ENCODE data around the gene PTAR1. TPM values are rescaled to one million over a fixed set of nuclear protein-coding genes. Genes with fewer than 3 reads are reported as not detected.
A peak's percentile ranks its signal among the peaks of the same experiment; 100 is the strongest.

PTAR1 gene
- total RNA-seq, 2 donors from 2014 or later: 35.8 to 41.9 TPM

DNA sequence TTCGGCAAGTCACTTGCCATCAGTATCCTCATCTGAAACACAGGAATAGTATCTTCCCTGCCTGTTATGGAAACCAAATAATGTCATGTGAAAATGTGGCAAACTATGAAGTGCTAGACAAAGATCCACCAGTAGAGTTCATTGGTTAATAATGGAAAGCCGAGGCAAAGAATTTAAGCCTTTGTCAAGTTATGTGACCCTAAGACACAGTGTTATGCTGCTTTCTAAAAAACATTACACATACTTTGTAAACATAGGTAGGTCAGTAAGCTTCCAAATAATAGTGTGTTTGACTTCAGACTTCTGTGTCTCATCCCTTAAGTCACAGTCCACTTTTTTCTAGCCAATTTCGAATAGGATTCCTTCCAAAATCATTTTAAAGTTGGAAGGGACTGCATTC, 6.0 kb downstream of the PTAR1 start:
- H3K27me3 ChIP-seq: no peaks in the 10 kb centered on the region
- ATAC-seq (no peak), DNase-seq (no peak)
- WGBS, 2 donors: 85 to 86% methylated on average over 3 of the region's 3 CpGs
- no peak overlapping the region for H3K27ac ChIP-seq
- no peak overlapping the region for H3K4me3 ChIP-seq
- TF ChIP-seq CTCF (IDR thresholded peaks at IDR 0.05) (no peak), POLR2A (IDR thresholded peaks at IDR 0.05) (no peak)
- H3K36me3 ChIP-seq (replicated peaks in 1 of 2; ENCODE audit: insufficient read depth in 1 of 2, low read depth in 2 of 2): no peaks in the 10 kb centered on the region
- H3K4me1 ChIP-seq: peaks cover 58% of the 10 kb centered on the region
- no peaks in the 10 kb centered on the region for H3K9me3 ChIP-seq
- intact Hi-C loops (cut with DNase I): no loop called here

- H3K27me3 ChIP-seq: no peaks in the 10 kb centered on the region
- 65 to 66% methylated on average over 2 of the region's 2 CpGs for WGBS, 2 donors
- ATAC-seq (no peak), DNase-seq (no peak)
- intact Hi-C loops (cut with DNase I): no loop called here
- H3K9me3 ChIP-seq: no peaks in the 10 kb centered on the region
- peaks cover 0 to 1% of the 10 kb centered on the region in 2 donors for H3K36me3 ChIP-seq (replicated peaks in 1 of 2; ENCODE audit: insufficient read depth in 1 of 2, low read depth in 2 of 2)
- no peak overlapping the region for H3K4me3 ChIP-seq
- TF ChIP-seq POLR2A (IDR thresholded peaks at IDR 0.05): no peak
- H3K4me1 ChIP-seq: peaks cover 58% of the 10 kb centered on the region
- peak overlapping the region in 3 of 4 donors; percentile 6 to 33 (median 14) for H3K27ac ChIP-seq
Measured at GRCh38 chr9:69750085-69750484, 9.7 kb downstream of the PTAR1 start.

GRCh38 chr9:69748304-69748703, 11.5 kb downstream of the PTAR1 start:
- Histone ChIP-seq H3K9me3 (no peaks in the 10 kb centered on the region), H3K27me3 (no peaks in the 10 kb centered on the region), H3K4me1 (peaks cover 57% of the 10 kb centered on the region), H3K36me3 (replicated peaks in 1 of 2; ENCODE audit: insufficient read depth in 1 of 2, low read depth in 2 of 2) (peaks cover 0 to 1% of the 10 kb centered on the region in 2 donors), H3K27ac (peak overlapping the region in 2 of 4 donors; percentile 31 to 32), H3K4me3 (no peak overlapping the region)
- TF ChIP-seq POLR2A (IDR thresholded peaks at IDR 0.05): no peak
- TF ChIP-seq CTCF (IDR thresholded peaks at IDR 0.05): no peak
- DNase-seq (no peak), ATAC-seq (peak; percentile 35)
- intact Hi-C loops (cut with DNase I): no loop called here
- WGBS, 2 donors: 37 to 49% methylated on average over 2 of the region's 2 CpGs

DNA sequence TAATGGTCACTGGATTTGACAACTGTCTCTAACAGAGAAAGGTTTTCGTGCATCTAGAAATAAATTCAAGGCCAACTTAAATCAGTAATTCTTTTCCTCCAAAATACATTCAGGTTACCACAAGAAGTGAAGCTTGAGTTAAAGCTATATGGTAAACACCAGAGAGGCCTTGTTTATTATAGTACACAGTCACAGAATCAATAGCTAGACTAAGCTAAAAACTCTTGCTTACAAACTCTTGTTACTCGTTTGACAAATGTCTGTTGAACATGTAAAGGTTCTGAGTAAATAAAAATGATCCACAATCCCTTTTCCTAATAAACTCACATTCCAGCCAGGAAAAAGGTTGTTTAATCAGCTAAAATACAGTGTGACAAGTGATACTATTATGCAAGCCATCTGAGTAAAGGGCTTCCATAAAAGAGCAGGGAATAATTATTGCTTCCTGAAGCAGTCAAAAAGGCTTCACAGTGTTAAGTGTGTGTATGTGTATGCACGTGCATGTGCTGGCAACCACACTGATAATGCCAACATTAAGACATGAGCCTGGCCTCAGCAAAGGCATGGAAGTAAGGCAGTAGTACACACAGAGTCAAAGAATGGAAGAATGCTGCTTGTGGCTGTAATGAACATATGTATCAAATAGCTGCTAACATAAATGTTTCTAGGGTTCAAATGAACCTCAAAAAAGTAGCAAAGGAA, 12.8 kb downstream of the PTAR1 start:
- TF ChIP-seq CTCF (IDR thresholded peaks at IDR 0.05) (no peak), POLR2A (IDR thresholded peaks at IDR 0.05) (no peak)
- WGBS, 2 donors: 17 to 24% methylated on average over 3 of the region's 3 CpGs
- Histone ChIP-seq H3K27me3 (no peaks in the 10 kb centered on the region), H3K4me1 (peaks cover 53% of the 10 kb centered on the region), H3K36me3 (replicated peaks in 1 of 2; ENCODE audit: insufficient read depth in 1 of 2, low read depth in 2 of 2) (peaks cover 0 to 1% of the 10 kb centered on the region in 2 donors), H3K27ac (peak overlapping the region; percentile 17 to 32 (median 30)), H3K9me3 (no peaks in the 10 kb centered on the region), H3K4me3 (no peak overlapping the region)
- DNase-seq (no peak), ATAC-seq (no peak)
- intact Hi-C loops (cut with DNase I): no loop called here

DNA sequence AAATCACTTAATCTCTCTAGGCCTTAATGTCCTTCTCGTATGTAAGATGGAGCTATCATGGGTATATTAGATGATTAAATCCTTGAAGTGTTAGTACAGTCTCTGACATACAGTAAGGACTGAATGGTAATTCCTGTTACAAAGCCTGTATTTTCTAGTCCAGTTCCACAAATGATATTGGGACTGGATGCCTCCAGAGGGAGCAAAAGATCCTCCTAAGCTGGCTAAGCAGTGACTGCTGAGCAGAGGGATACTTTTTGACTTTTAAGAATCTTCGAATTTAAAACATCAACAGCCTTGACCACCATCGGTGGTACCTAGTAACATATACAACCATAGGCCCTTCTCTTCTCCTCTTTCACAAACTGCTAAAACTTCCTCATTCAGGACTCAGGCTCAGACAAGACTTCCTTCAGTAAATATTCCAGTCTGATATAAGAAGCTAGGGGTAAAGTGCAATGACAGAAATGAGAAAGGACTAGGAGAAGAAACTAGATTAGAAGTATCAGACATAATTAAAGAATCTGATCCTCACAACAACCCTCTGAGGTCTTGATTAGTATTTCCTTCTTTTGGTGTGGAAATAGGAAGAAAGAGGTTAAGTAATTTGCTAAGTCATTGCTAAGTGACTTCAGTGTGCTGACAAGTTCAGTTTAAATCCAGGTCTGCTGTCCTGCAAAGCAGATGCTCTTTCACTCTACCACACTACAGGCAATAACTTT, 13.9 kb downstream of the PTAR1 start:
- intact Hi-C loops (cut with DNase I): no loop called here
- ATAC-seq (no peak), DNase-seq (no peak)
- H3K9me3 ChIP-seq: no peaks in the 10 kb centered on the region
- peak overlapping the region in 1 of 4 donors; percentile 41 for H3K27ac ChIP-seq
- 53 to 57% methylated on average over 3 of the region's 3 CpGs for WGBS, 2 donors
- TF ChIP-seq POLR2A (IDR thresholded peaks at IDR 0.05) (no peak), CTCF (IDR thresholded peaks at IDR 0.05) (no peak)
- H3K27me3 ChIP-seq: no peaks in the 10 kb centered on the region
- peaks cover 49% of the 10 kb centered on the region for H3K4me1 ChIP-seq
- no peak overlapping the region for H3K4me3 ChIP-seq
- H3K36me3 ChIP-seq (replicated peaks in 1 of 2; ENCODE audit: insufficient read depth in 1 of 2, low read depth in 2 of 2): peaks cover 0 to 1% of the 10 kb centered on the region in 2 donors
